ENCODE data around the gene CGA. TPM values are rescaled to one million over a fixed set of nuclear protein-coding genes. Genes with fewer than 3 reads are reported as not detected.
"Not testable (repeated sequence)": the region's sequence is repeated elsewhere in the genome, so short reads cannot be mapped to it uniquely, and the experiment has no call there.

The CGA gene
- total RNA-seq = not detected

DNA sequence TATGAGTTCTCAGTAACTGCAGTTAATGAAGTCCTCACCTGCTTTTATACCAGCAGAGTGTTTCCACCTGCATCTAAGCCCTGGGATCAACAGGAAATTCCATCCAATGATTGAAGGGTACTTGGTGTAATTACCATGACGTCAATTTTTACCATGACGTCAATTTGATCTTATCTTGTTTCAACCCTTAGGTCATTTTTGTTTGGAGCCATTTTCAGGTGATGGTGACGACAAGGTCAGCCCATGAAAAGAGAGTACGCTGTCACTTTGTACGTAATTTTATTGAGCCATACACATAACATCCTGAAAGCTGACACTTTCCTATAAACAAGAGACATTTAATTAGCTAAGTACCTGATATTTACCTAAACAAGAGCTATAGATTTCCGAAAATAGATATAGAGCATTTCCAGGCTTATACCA is at the start of gene CGA:
CGA (minus strand) TSS at position 20 of the 423 bp plus-strand sequence. CDS start 6,906 bp downstream, outside the sequence.
- H3K4me1 ChIP-seq = no peaks in the 10 kb centered on the region
- no peaks in the 10 kb centered on the region for H3K27me3 ChIP-seq
- TF ChIP-seq, protein P1, sequence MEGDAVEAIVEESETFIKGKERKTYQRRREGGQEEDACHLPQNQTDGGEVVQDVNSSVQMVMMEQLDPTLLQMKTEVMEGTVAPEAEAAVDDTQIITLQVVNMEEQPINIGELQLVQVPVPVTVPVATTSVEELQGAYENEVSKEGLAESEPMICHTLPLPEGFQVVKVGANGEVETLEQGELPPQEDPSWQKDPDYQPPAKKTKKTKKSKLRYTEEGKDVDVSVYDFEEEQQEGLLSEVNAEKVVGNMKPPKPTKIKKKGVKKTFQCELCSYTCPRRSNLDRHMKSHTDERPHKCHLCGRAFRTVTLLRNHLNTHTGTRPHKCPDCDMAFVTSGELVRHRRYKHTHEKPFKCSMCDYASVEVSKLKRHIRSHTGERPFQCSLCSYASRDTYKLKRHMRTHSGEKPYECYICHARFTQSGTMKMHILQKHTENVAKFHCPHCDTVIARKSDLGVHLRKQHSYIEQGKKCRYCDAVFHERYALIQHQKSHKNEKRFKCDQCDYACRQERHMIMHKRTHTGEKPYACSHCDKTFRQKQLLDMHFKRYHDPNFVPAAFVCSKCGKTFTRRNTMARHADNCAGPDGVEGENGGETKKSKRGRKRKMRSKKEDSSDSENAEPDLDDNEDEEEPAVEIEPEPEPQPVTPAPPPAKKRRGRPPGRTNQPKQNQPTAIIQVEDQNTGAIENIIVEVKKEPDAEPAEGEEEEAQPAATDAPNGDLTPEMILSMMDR (IDR thresholded peaks at IDR 0.05) = no peak
- TF ChIP-seq POLR2A (IDR thresholded peaks at IDR 0.05) = no peak
- no peak for DNase-seq
- no peak within 1 kb of the TSS for H3K27ac ChIP-seq
- intact Hi-C loops (cut with DNase I; ENCODE audit: low total_unique reads) = no loop called here
- no peaks in the 10 kb centered on the region for H3K36me3 ChIP-seq
- no peaks in the 10 kb centered on the region for H3K9me3 ChIP-seq
- no peak within 1 kb of the TSS for H3K4me3 ChIP-seq

DNA sequence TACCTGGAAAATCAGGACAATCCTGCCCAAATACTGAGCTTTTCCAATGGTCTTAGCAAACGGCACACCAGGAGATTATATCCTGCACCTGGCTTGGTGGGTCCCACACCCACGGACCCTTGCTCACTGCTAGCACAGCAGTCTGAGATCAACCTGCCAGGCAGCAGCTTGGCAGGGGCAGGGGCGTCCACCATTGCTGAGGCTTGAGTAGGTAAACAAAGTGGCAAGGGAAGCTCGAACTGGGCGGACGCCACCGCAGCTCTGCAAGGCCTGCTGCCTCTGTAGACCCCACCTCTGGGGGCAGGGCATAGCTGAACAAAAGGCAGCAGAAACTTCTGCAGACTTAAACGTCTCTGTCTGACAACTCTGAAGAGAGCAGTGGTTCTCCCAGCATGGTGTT is 45.0 kb upstream of the CGA start:
- H3K27me3 ChIP-seq, H3K4me3 ChIP-seq, H3K27ac ChIP-seq, H3K9me3 ChIP-seq, H3K36me3 ChIP-seq, DNase-seq, H3K4me1 ChIP-seq: not testable (repeated sequence)
- intact Hi-C loops (cut with DNase I; ENCODE audit: low total_unique reads) = loop anchor here (10.0 kb wide), 1 partner anchor 95 kb away; no protein-coding TSS in a partner anchor

DNA sequence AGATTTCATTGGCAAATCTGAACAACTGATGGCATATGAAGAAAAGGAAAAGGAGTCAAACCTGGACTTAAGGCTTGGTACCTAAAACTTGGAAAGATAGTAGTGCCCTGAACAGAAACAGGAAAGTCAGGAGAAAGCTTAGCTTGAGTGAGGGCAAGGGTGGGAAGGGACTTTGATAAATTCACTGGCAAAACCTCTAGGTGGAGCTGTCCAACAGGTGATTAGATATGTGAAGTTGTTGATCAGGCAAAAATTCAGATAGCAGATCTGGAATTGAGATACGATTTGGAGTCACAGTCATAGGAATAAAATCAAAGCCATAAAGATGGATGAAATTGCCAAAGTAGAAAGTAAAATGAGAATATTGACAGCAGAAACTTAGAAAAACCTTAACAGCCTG is 44.3 kb upstream of the CGA start:
- H3K9me3 ChIP-seq = no peaks in the 10 kb centered on the region
- no peak for DNase-seq
- intact Hi-C loops (cut with DNase I; ENCODE audit: low total_unique reads) = loop anchor here (10.0 kb wide), 1 partner anchor 96 kb away; no protein-coding TSS in a partner anchor
- no peaks in the 10 kb centered on the region for H3K36me3 ChIP-seq
- H3K27ac ChIP-seq = no peak overlapping the region
- no peaks in the 10 kb centered on the region for H3K4me1 ChIP-seq
- no peaks in the 10 kb centered on the region for H3K27me3 ChIP-seq
- H3K4me3 ChIP-seq = no peak overlapping the region
- TF ChIP-seq, protein P1 (IDR thresholded peaks at IDR 0.05) = peak; percentile 49 to 69 (median 65)
- no peak for TF ChIP-seq POLR2A (IDR thresholded peaks at IDR 0.05)

DNA sequence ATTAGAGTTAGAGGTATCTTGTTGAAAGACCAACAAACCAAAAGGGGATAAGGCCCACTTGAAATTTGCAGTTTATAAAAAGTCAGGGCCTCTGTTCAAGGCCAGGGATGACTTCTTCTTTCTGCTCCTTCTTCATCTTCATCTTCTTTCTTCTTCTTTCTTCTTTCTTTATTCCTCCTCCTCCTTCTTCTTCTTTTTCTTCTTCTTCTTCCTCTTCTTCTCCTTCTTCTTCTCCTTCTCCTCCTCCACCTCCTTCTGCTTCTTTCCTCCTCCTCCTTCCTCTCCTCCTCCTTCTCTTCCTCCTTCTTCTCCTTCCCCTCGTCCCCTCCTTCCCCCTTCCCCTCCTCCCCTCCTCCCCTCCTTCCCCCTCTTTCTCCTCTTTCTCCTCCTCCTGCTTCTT is 42.1 kb upstream of the CGA start:
- TF ChIP-seq, protein P1 (IDR thresholded peaks at IDR 0.05) = no peak
- no peak for TF ChIP-seq POLR2A (IDR thresholded peaks at IDR 0.05)
- DNase-seq = no peak
- intact Hi-C loops (cut with DNase I; ENCODE audit: low total_unique reads) = loop anchor here (10.0 kb wide), 1 partner anchor 98 kb away; no protein-coding TSS in a partner anchor
- H3K27me3 ChIP-seq = no peaks in the 10 kb centered on the region
- H3K4me3 ChIP-seq = no peak overlapping the region
- H3K36me3 ChIP-seq = no peaks in the 10 kb centered on the region
- no peak overlapping the region for H3K27ac ChIP-seq
- no peaks in the 10 kb centered on the region for H3K9me3 ChIP-seq
- no peaks in the 10 kb centered on the region for H3K4me1 ChIP-seq

DNA sequence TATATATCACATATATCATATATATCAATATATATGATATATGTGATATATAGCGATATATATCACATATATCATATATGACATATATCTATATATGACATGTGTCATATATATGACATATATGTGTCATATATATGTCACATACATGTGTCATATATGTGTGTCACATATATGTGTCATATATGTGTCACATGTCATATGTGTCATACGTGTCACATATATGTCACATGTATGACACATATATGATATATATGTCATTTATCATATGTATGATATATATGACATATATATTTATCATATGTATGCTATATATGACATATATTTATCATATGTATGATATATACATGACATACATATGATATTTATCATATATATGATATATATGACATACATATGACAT is 32.8 kb upstream of the CGA start:
- intact Hi-C loops (cut with DNase I; ENCODE audit: low total_unique reads) = no loop called here
- no peak overlapping the region for H3K4me3 ChIP-seq
- no peaks in the 10 kb centered on the region for H3K27me3 ChIP-seq
- no peaks in the 10 kb centered on the region for H3K4me1 ChIP-seq
- no peaks in the 10 kb centered on the region for H3K9me3 ChIP-seq
- H3K36me3 ChIP-seq = no peaks in the 10 kb centered on the region
- TF ChIP-seq, protein P1 (IDR thresholded peaks at IDR 0.05) = no peak
- no peak for TF ChIP-seq POLR2A (IDR thresholded peaks at IDR 0.05)
- no peak for DNase-seq
- H3K27ac ChIP-seq = no peak overlapping the region

DNA sequence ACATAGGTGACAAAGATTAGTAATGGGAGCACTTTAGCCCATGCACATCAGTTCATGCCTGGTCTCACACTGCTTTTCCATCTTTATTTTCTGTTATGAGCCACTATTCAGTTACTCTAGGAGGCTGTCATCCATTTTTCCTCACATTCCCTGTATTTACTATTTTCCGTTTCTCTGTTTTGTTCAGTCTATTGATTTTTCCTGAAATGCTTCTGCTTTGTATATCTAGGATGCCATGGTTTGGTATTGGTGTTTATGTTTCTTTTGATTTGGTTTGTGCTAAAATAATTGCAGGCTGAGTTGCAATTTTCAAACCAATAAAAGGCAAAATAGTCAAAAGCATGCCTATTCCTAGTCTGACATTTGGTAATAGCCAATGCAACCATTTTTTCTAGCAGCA is 31.6 kb upstream of the CGA start:
- DNase-seq = no peak
- H3K36me3 ChIP-seq = no peaks in the 10 kb centered on the region
- TF ChIP-seq, protein P1 (IDR thresholded peaks at IDR 0.05) = no peak
- no peak for TF ChIP-seq POLR2A (IDR thresholded peaks at IDR 0.05)
- intact Hi-C loops (cut with DNase I; ENCODE audit: low total_unique reads) = no loop called here
- H3K9me3 ChIP-seq = no peaks in the 10 kb centered on the region
- H3K27ac ChIP-seq = no peak overlapping the region
- H3K4me1 ChIP-seq = no peaks in the 10 kb centered on the region
- no peaks in the 10 kb centered on the region for H3K27me3 ChIP-seq
- H3K4me3 ChIP-seq = no peak overlapping the region

All from uterus (tissue), 4 donors.